Common myeloid progenitor, CD34-positive (primary cell): ENCODE results near the gene DDX10.
A peak's percentile ranks its signal among the peaks of the same experiment; 100 is the strongest.
"Not testable (repeated sequence)": the region's sequence is repeated elsewhere in the genome, so short reads cannot be mapped to it uniquely, and the experiment has no call there.

Experiments used
- CTCF ChIA-PET: fragments of 350-600 bp; sonication (Branson Sonifier 250); formaldehyde crosslinking; loops from one replicate; lab custom pipeline; 2021; ENCODE audit warnings: antibody characterized with exemption; lab: Charles Lee
- POLR2A ChIA-PET: fragments of 350-600 bp; sonication (Branson Sonifier 250); formaldehyde crosslinking; loops from one replicate; lab custom pipeline; 2021; ENCODE audit warnings: antibody characterized with exemption; lab: Charles Lee
- DNase-seq, 3 donors: peaks; one replicate each; pipeline versions ENCODE4 v3.0.0 to v3.0.0-alpha.2; 2013
- H3K27ac ChIP-seq, 2 experiments: 1 replicate in 1 of 2; 2 replicates in 1 of 2; pipeline ENCODE4 v1.7.0; 2013; ENCODE audit warnings: inconsistent platforms in 2 of 2, low read length in 2 of 2, mild to moderate bottlenecking in 2 of 2, low read depth in 1 of 2, moderate library complexity in 1 of 2; ENCODE audit not compliant: severe bottlenecking in 2 of 2, insufficient read depth in 1 of 2, poor library complexity in 1 of 2
- H3K27me3 ChIP-seq, 5 experiments: replicated peaks in 2 of 5; 1 replicate in 3 of 5; 2 replicates in 2 of 5; pipeline versions ENCODE4 v1.6.1 to v1.7.0; 2013; ENCODE audit warnings: low read length in 4 of 5, mild to moderate bottlenecking in 2 of 5, moderate library complexity in 2 of 5, inconsistent platforms in 1 of 5; ENCODE audit not compliant: insufficient read depth in 5 of 5, control insufficient read depth in 4 of 5
- H3K36me3 ChIP-seq, 4 experiments: 1 replicate in 2 of 4; 2 replicates in 2 of 4; pipeline versions ENCODE4 v1.6.1 to v1.7.0; 2013; ENCODE audit warnings: low read length in 3 of 4, control low read depth in 1 of 4, mild to moderate bottlenecking in 1 of 4; ENCODE audit not compliant: control insufficient read depth in 4 of 4, insufficient read depth in 4 of 4
- H3K4me1 ChIP-seq, 4 experiments: 1 replicate in 3 of 4; 2 replicates in 1 of 4; pipeline versions ENCODE4 v1.6.1 to v1.7.1; 2013; ENCODE audit warnings: low read length in 3 of 4, mild to moderate bottlenecking in 3 of 4, control low read depth in 1 of 4, inconsistent platforms in 1 of 4, moderate library complexity in 1 of 4; ENCODE audit not compliant: control insufficient read depth in 4 of 4, insufficient read depth in 4 of 4; ENCODE audit errors: control extremely low read depth in 1 of 4
- H3K4me3 ChIP-seq, 7 experiments: 1 replicate in 4 of 7; 2 replicates in 3 of 7; pipeline versions ENCODE4 v1.5.1 to v1.7.0; 2013; ENCODE audit warnings: mild to moderate bottlenecking in 7 of 7, low read length in 6 of 7, moderate library complexity in 6 of 7, inconsistent platforms in 2 of 7, low read depth in 2 of 7, control low read depth in 1 of 7; ENCODE audit not compliant: insufficient read depth in 4 of 7, control insufficient read depth in 1 of 7; ENCODE audit errors: extremely low read depth in 1 of 7
- H3K9me3 ChIP-seq, 5 experiments: 1 replicate in 4 of 5; 2 replicates in 1 of 5; pipeline versions ENCODE4 v1.6.1 to v1.7.1; 2013; ENCODE audit warnings: low read length in 4 of 5, mild to moderate bottlenecking in 2 of 5, inconsistent platforms in 1 of 5, low read depth in 1 of 5, moderate library complexity in 1 of 5; ENCODE audit not compliant: control insufficient read depth in 4 of 5, insufficient read depth in 2 of 5; ENCODE audit errors: control extremely low read depth in 1 of 5
- WGBS: methylation state at CpG from one replicate; pipeline ENCODE4 v1.1.5; 2013; ENCODE audit not compliant: insufficient coverage; 5-methylcytosine and 5-hydroxymethylcytosine counted together

DDX10 gene

DNA sequence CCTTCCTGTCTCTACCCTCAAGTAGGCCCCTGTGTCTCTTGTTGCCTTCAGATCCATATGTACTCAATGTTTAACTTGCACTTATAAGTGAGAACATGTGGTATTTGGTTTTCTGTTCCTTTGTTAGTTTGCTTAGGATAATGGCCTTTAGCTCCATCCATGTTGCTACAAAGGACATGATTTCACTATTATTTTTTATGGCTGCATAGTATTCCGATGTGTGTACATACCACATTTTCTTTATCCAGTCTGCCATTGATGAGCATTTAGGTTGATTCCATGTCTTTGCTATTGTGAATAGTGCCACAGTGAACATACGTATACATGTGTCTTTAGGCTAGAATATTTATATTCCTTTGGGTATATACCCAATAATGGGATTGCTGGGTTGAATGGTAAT, 75.3 kb downstream of the DDX10 start:
- H3K27me3 ChIP-seq, H3K4me3 ChIP-seq, DNase-seq, H3K4me1 ChIP-seq, POLR2A ChIA-PET, H3K27ac ChIP-seq, CTCF ChIA-PET: not testable (repeated sequence)
- whole genome bisulfite sequencing, result no CpG with 5 or more reads among the region's 2 CpGs
- Histone ChIP-seq H3K9me3 (peaks cover 0 to 13% (median 6%) of the 10 kb centered on the region in 5 experiments), H3K36me3 (peaks cover 4 to 20% (median 8%) of the 10 kb centered on the region in 4 experiments)

DNA sequence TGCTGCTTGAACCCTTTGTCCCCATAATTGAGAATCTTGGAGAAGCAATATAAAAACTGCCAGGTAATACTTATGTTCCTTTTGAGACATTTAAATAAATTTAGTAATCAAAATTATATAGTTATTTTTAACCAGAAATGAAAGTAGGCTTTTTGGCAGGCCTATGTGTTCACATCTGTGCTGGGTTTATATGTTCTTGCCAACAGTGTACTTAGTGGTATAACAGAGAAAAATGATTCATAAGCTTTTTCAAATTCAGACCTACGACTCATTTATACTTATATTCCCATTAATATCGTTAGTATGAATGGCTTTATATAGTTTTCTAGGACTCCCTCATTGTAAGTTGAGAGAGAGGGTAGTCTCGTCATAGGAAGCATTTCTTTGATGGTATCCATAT, 79.0 kb downstream of the DDX10 start:
- Histone ChIP-seq H3K4me1 (no peaks in the 10 kb centered on the region), H3K9me3 (peaks cover 0 to 6% (median 3%) of the 10 kb centered on the region in 5 experiments), H3K36me3 (peaks cover 0 to 7% (median 0%) of the 10 kb centered on the region in 4 experiments), H3K27ac (no peak overlapping the region), H3K4me3 (no peak overlapping the region), H3K27me3 (no peaks in the 10 kb centered on the region)
- POLR2A ChIA-PET, result interaction anchor here (0.6 kb wide), 1 partner anchor 26 kb away, joined by 3 read pairs; no protein-coding TSS in a partner anchor
- no peak for DNase-seq
- no CpG with 5 or more reads among the region's 3 CpGs for WGBS
- CTCF ChIA-PET, result interaction anchor here (1.0 kb wide), 1 partner anchor 11 kb away, joined by 3 read pairs; no protein-coding TSS in a partner anchor

- ChIA-PET POLR2A (no interaction called here), CTCF (interaction anchor here (0.8 to 1.3 kb wide), 2 partner anchors 33 to 214 kb away, joined by 3 read pairs; no protein-coding TSS in a partner anchor)
- Histone ChIP-seq H3K36me3 (peaks cover 0 to 3% (median 0%) of the 10 kb centered on the region in 4 experiments), H3K4me1 (peaks cover 0 to 6% (median 4%) of the 10 kb centered on the region in 4 experiments), H3K27me3 (no peaks in the 10 kb centered on the region), H3K4me3 (no peak overlapping the region), H3K27ac (no peak overlapping the region), H3K9me3 (no peaks in the 10 kb centered on the region)
- 100% methylated on average over 5 of the region's 6 CpGs for WGBS
- DNase-seq, result no peak
Measured at GRCh38 chr11:108748968-108749367, 84.1 kb downstream of the DDX10 start.

DNA sequence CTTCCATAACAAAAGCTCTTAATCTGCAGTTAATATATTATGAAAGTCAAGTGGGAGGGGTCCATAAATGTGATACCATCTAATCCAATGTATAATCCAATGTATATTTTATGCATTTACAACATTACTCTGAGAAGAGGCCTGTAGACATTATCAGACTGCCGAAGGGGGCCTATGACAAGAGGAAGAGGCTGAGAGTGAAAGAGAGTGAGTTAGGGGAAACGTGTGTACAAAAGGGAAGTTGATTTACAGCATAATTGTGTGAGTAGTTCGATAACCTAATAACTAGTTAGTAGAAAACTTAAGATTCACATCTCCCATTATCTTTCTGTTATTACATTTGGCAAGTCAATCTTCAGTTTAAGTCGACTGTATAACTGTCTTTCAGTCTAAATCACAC, 86.6 kb downstream of the DDX10 start:
- Histone ChIP-seq H3K4me1 (peaks cover 0 to 6% (median 4%) of the 10 kb centered on the region in 4 experiments), H3K4me3 (no peak overlapping the region), H3K9me3 (no peaks in the 10 kb centered on the region), H3K36me3 (peaks cover 0 to under 1% (median 0%) of the 10 kb centered on the region in 4 experiments), H3K27me3 (no peaks in the 10 kb centered on the region), H3K27ac (peak overlapping the region in 1 of 2 experiments; percentile 35)
- WGBS, result 0% methylated on average over 1 of the region's 4 CpGs
- peak; percentile 25 to 68 (median 49) for DNase-seq
- ChIA-PET CTCF (interaction anchor here (1.1 kb wide), 1 partner anchor 9 kb away, joined by 3 read pairs; no protein-coding TSS in a partner anchor), POLR2A (no interaction called here)

DNA sequence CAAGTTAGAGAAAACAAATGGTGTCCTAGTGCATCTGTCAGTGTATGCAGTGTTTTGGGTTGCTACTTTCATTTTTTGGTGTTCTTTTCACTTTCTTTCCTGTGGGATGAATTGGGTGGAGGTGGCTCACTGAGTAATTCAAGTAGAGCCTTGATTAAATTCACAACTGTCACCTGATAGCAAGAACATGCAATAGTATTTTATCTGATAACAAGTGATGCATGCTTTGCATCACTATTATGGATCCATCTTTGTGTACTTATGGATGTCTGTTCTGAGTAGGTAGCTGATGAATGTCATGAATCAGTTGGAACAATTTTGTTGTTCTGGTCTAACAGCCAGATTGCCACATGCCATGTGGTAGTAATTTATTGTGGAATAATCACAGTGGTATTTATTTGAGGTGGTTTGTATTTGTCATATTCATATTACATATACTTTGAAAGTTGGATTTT, 87.5 kb downstream of the DDX10 start:
- Histone ChIP-seq H3K27ac (no peak overlapping the region), H3K4me3 (no peak overlapping the region), H3K4me1 (peaks cover 0 to 6% (median 4%) of the 10 kb centered on the region in 4 experiments), H3K36me3 (no peaks in the 10 kb centered on the region), H3K27me3 (no peaks in the 10 kb centered on the region), H3K9me3 (no peaks in the 10 kb centered on the region)
- ChIA-PET POLR2A (no interaction called here), CTCF (interaction anchor here (1.1 kb wide), 1 partner anchor 10 kb away, joined by 3 read pairs; no protein-coding TSS in a partner anchor)
- DNase-seq, result no peak

DNA sequence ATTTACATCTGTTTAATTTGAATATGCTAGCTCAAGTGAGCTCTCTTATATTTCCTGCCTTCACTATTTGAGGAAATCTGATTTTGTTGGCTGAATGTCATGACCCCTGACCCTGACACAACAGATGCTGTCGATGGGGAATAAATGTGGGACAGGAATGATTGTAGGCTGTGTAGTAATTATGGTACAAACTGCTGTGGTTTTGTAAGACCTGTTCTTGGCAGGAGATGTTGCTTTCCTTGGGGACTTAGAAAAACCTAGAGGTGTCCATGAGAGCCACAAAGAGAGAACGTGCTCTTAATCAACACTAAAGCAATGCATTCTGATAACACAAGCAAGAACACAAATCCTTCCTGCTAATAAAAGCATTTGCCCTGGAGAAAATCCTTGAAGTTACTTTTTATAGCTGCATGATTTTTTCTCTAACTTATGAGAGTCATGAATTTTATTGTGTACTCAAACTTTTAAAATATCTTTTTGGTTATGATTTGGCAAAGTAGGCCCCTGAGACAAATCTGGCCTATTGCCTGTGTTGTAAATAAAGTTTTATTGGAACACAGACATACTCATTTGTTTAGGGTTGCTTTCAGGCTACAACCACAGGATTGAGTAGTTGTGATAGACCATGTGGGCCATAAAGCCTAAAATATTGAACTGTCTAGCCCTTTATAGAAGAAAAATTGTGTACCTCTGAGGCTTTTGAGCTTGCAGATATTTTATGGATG, 90.2 kb downstream of the DDX10 start:
- Histone ChIP-seq H3K27ac (no peak overlapping the region), H3K27me3 (no peaks in the 10 kb centered on the region), H3K4me1 (peaks cover 0 to 6% (median 4%) of the 10 kb centered on the region in 4 experiments), H3K36me3 (peaks cover 0 to 2% (median 1%) of the 10 kb centered on the region in 4 experiments), H3K4me3 (no peak overlapping the region), H3K9me3 (peaks cover 0 to 2% (median 0%) of the 10 kb centered on the region in 5 experiments)
- POLR2A ChIA-PET, result no interaction called here
- CTCF ChIA-PET, result interaction anchor here (0.8 to 1.8 kb wide), 2 partner anchors 12 to 20 kb away, joined by 3 to 6 read pairs; no protein-coding TSS in a partner anchor
- no peak for DNase-seq
- WGBS, result 88% methylated on average over 1 of the region's 2 CpGs

DNA sequence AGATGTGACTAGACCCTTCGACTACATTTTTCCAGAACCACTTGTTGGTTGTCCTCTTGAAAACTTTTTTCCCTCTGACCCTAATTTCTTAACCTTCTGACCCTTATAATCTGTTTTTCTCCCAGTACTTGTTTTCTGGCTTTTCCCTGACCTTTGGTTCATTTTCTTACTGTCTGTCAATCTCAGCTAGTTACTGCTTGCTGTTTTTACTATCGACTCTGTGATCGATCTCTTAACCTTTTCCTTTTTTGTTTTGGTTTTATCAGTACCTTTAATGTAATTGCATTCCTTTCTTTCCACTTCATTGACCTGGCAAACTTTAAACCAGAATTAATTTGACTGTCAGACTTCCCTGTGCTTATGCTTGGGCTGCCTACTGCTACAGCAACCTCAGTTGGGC, 92.8 kb downstream of the DDX10 start:
- Histone ChIP-seq H3K4me3 (no peak overlapping the region), H3K27me3 (no peaks in the 10 kb centered on the region), H3K4me1 (no peaks in the 10 kb centered on the region), H3K36me3 (peaks cover 0 to 2% (median 1%) of the 10 kb centered on the region in 4 experiments), H3K27ac (no peak overlapping the region), H3K9me3 (peaks cover 0 to 2% (median 0%) of the 10 kb centered on the region in 5 experiments)
- ChIA-PET POLR2A (no interaction called here), CTCF (no interaction called here)
- DNase-seq, result no peak
- 94% methylated on average over 1 of the region's 3 CpGs for WGBS
